Psoas muscle (tissue), 8 donors: ENCODE data around the gene ANKRD17. TPM values are rescaled to one million over a fixed set of nuclear protein-coding genes. Genes with fewer than 3 reads are reported as not detected.
"Not testable (repeated sequence)": the region's sequence is repeated elsewhere in the genome, so short reads cannot be mapped to it uniquely, and the experiment has no call there.

Source experiments
- ATAC-seq, 4 donors: fragments of 200-7000 bp; cut with Tn5 transposase; one replicate each; pipeline ENCODE4 v1.9.1; 2020; ENCODE audit warnings: moderate library complexity in 3 of 4, mild to moderate bottlenecking in 2 of 4
- DNase-seq, 2 donors: peaks; one replicate each; pipeline ENCODE4 v3.0.0-alpha.2; 2020
- H3K27ac ChIP-seq: fragments of 200-600 bp; one replicate; pipeline ENCODE4 v1.8.0; 2022
- H3K27me3 ChIP-seq, 3 donors: fragments of 200-600 bp in 1 of 3; one replicate each; pipeline versions ENCODE4 v1.6.1 to v1.8.0; 2013 to 2022; ENCODE audit warnings: low read length in 2 of 3, mild to moderate bottlenecking in 2 of 3, moderate library complexity in 1 of 3; ENCODE audit not compliant: insufficient read depth in 3 of 3
- H3K36me3 ChIP-seq, 2 donors: fragments of 200-600 bp in 1 of 2; one replicate each; pipeline versions ENCODE4 v1.6.1 to v1.8.0; 2013 to 2022; ENCODE audit warnings: low read depth in 1 of 2, mild to moderate bottlenecking in 1 of 2, moderate library complexity in 1 of 2; ENCODE audit not compliant: insufficient read depth in 1 of 2
- H3K4me1 ChIP-seq: fragments of 200-600 bp; one replicate; pipeline ENCODE4 v1.8.0; 2022
- H3K4me3 ChIP-seq: fragments of 200-600 bp; one replicate; pipeline ENCODE4 v1.8.0; 2022; ENCODE audit warnings: mild to moderate bottlenecking
- H3K9me3 ChIP-seq: fragments of 200-600 bp; one replicate; pipeline ENCODE4 v1.8.0; 2022
- WGBS, 3 donors: extraction: QIAGEN DNeasy Blood & Tissue Kit; methylation state at CpG; one replicate each; pipeline versions ENCODE4 v1.1.6 to v1.1.7; 2013; 5-methylcytosine and 5-hydroxymethylcytosine counted together
- intact Hi-C, 2 donors: fragments of 100-400 bp; cut with DNase I; formaldehyde crosslinking; loops; one replicate each; pipeline versions ENCODE4 v1.11.0 to v1.14.2; 2022
- polyA plus RNA-seq, 3 donors: library from polyadenylated mRNA; stranded (reverse); fragments of 200-250 nt; gene quantifications; one replicate each; pipeline ENCODE4 v1.2.3, GENCODE V29; 2013
- total RNA-seq, 4 donors: library from RNA; stranded (reverse); fragmentation: NEBNext Ultra II Directional in 2 of 4; extraction: Animal tissue kit (Norgen Biotek cat#: 25700) in 2 of 4; gene quantifications; one replicate each; pipeline versions ENCODE4 v1.2.1 to v1.2.4, GENCODE V29; 2021 to 2023
- TF ChIP-seq, protein P1 (sequence below): fragments of 200-600 bp; IDR thresholded peaks from one replicate; pipeline ENCODE4 v1.8.0; 2022; ENCODE audit warnings: antibody characterized with exemption
- donor health status: healthy with polysubstance abuse.
- donor health status: DM: no; HTN: no; CAD: no; lungs with moderate emphysema.
- donor health status: Bipolar disorder and iron deficiency.
- donor health status: healthy.
- donor health status: DM: yes; HTN: yes; CAD: no.
- donor health status: DM: no; HTN: no; CAD: no.
- donor health status: DM: no; HTN: no; CAD: no.
- donor health status: DM: yes; HTN: yes; CAD: no.

Gene ANKRD17
- total and polyA plus RNA-seq, 7 donors, result 8.0 to 66.2 (median 46.6) TPM

DNA sequence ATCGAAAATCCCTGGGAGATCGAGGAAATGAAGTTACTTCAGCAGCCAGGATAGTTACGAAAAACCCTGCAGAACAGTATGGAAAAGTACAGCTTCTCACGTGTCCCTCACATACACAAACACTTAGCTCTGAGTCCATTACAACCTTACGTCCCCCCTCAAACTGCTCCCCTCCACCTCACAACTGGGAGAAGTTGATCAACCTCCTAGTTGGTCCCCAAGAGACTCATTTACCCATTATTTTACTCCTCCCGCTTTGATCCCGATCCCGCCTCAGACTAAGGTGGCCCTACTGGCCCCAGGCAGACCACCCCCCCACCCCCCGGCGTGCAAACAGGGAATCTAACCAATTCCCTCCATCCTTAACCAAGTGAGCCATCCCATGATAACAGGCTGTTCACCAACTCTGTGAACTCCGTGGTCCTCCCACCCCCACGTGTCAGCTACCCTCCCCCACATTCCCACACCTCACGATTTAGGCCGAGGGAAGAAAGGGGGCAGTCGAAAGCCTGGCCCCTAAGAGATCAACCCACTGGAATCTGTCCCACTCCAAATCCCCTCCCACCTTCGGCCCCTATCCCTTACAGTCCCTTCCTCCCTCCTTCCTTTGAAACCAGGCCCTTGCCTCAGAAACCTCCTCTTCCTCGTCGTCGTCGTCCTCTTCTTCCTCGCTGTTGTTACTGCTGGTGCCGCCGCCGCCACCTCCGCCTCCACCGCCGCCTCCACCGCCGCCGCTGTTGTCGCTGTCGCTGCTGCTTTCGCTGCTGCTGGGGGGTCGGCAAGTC lies 755 bp downstream of the ANKRD17 start:
- ATAC-seq, result peak; percentile 11 to 23 (median 15)
- peaks cover 0 to 8% of the 10 kb centered on the region in 2 donors for H3K36me3 ChIP-seq
- 0 to 2% (median 0%) methylated on average over 32 to 34 of the region's 34 CpGs for WGBS, 3 donors
- H3K27ac ChIP-seq, result peak overlapping the region; percentile 94
- intact Hi-C loops, result loop anchor here (2.0 to 10.0 kb wide), 6 partner anchors 36 to 899 kb away; partner anchors contain the start of gene COX18 (in 1 of the 2)
- no peaks in the 10 kb centered on the region for H3K9me3 ChIP-seq
- H3K27me3 ChIP-seq, result no peaks in the 10 kb centered on the region
- peaks cover 56% of the 10 kb centered on the region for H3K4me1 ChIP-seq
- DNase-seq, result no peak
- TF ChIP-seq, protein P1, sequence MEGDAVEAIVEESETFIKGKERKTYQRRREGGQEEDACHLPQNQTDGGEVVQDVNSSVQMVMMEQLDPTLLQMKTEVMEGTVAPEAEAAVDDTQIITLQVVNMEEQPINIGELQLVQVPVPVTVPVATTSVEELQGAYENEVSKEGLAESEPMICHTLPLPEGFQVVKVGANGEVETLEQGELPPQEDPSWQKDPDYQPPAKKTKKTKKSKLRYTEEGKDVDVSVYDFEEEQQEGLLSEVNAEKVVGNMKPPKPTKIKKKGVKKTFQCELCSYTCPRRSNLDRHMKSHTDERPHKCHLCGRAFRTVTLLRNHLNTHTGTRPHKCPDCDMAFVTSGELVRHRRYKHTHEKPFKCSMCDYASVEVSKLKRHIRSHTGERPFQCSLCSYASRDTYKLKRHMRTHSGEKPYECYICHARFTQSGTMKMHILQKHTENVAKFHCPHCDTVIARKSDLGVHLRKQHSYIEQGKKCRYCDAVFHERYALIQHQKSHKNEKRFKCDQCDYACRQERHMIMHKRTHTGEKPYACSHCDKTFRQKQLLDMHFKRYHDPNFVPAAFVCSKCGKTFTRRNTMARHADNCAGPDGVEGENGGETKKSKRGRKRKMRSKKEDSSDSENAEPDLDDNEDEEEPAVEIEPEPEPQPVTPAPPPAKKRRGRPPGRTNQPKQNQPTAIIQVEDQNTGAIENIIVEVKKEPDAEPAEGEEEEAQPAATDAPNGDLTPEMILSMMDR, result no peak
- H3K4me3 ChIP-seq, result peak overlapping the region; percentile 72

GRCh38 chr4:73257234-73257633 lies 1.4 kb downstream of the ANKRD17 start:
- Histone ChIP-seq H3K4me1 (peaks cover 58% of the 10 kb centered on the region), H3K27me3 (no peaks in the 10 kb centered on the region), H3K27ac (peak overlapping the region; percentile 94), H3K4me3 (peak overlapping the region; percentile 72), H3K9me3 (no peaks in the 10 kb centered on the region), H3K36me3 (peaks cover 0 to 9% of the 10 kb centered on the region in 2 donors)
- TF ChIP-seq, protein P1, result peak; percentile 78
- peak; percentile 70 to 85 for DNase-seq
- ATAC-seq, result peak; percentile 59 to 73 (median 70)
- intact Hi-C loops, result loop anchor here (5.0 to 10.0 kb wide), 4 partner anchors 35 to 552 kb away; no protein-coding TSS in a partner anchor
- WGBS, 3 donors, result 0 to 1% (median 1%) methylated on average over 6 of the region's 6 CpGs

GRCh38 chr4:73255847-73256246 lies 2.8 kb downstream of the ANKRD17 start:
- Histone ChIP-seq H3K4me3 (peak overlapping the region; percentile 72), H3K4me1 (peaks cover 60% of the 10 kb centered on the region)
- 77 to 89% (median 84%) methylated on average over 5 to 8 of the region's 8 CpGs for WGBS, 3 donors
- H3K27me3 ChIP-seq, H3K27ac ChIP-seq, H3K9me3 ChIP-seq, ATAC-seq, H3K36me3 ChIP-seq, DNase-seq: not testable (repeated sequence)
- intact Hi-C loops, result loop anchor here (5.0 to 10.0 kb wide), 4 partner anchors 34 to 551 kb away; no protein-coding TSS in a partner anchor

DNA sequence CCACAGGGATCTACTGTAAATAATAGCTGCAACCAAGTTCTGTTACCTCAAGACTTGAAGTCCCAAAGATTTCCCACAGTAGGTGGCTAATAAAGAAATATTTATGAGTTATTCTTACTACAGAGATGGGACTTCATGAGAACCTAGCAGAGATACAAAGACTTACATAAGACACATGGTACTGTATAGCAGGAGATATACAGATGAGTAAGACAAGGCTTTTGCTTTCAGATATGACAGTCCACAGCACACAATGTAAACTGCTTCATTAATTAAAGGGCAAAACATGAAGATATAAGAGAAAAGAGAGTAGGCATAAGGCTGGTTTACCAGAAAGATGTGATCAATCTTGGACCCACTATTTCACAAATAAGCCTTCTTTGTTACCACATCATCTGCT lies 6.6 kb downstream of the ANKRD17 start:
- H3K4me3 ChIP-seq, result no peak overlapping the region
- ATAC-seq, result no peak
- TF ChIP-seq, protein P1, result no peak
- no peaks in the 10 kb centered on the region for H3K9me3 ChIP-seq
- DNase-seq, result no peak
- no peak overlapping the region for H3K27ac ChIP-seq
- peaks cover 49% of the 10 kb centered on the region for H3K4me1 ChIP-seq
- intact Hi-C loops, result loop anchor here in 1 of 2 donors (10.0 kb wide), 1 partner anchor 547 kb away; no protein-coding TSS in a partner anchor
- H3K27me3 ChIP-seq, result no peaks in the 10 kb centered on the region
- H3K36me3 ChIP-seq, result peaks cover 0 to 9% of the 10 kb centered on the region in 2 donors

GRCh38 chr4:73251384-73251783 lies 7.2 kb downstream of the ANKRD17 start:
- TF ChIP-seq, protein P1, result no peak
- ATAC-seq (no peak), DNase-seq (no peak)
- Histone ChIP-seq H3K27me3 (no peaks in the 10 kb centered on the region), H3K36me3 (peaks cover 0 to 9% of the 10 kb centered on the region in 2 donors), H3K27ac (no peak overlapping the region), H3K4me3 (no peak overlapping the region), H3K4me1 (peaks cover 49% of the 10 kb centered on the region), H3K9me3 (no peaks in the 10 kb centered on the region)
- 87 to 93% (median 89%) methylated on average over 2 of the region's 2 CpGs for WGBS, 3 donors
- intact Hi-C loops, result loop anchor here in 1 of 2 donors (10.0 kb wide), 1 partner anchor 547 kb away; no protein-coding TSS in a partner anchor
